GM12865 (cell line): ENCODE results near the gene ZNF511.

Experiments
- DNase-seq: peaks from one replicate; pipeline ENCODE4 v3.0.0; 2010; ENCODE audit warnings: low read depth
- H3K4me3 ChIP-seq: 2 replicates; pipeline ENCODE4 v1.5.1; 2011; ENCODE audit warnings: mild to moderate bottlenecking, low read depth, low read length, control low read depth
- CTCF ChIP-seq: IDR thresholded peaks from 2 replicates; pipeline ENCODE4 v1.5.1; 2011; ENCODE audit warnings: low read length, control low read depth, low read depth, inconsistent platforms; ENCODE audit not compliant: insufficient read depth; ENCODE audit errors: missing control alignments

ZNF511 gene

GRCh38 chr10:133283931-133284330, 24.8 kb upstream of the ZNF511 start:
- TF ChIP-seq CTCF: no peak
- H3K4me3 ChIP-seq: no peak overlapping the region
- DNase-seq: no peak

GRCh38 chr10:133285217-133285616, 23.5 kb upstream of the ZNF511 start:
- DNase-seq: no peak
- TF ChIP-seq CTCF: no peak
- H3K4me3 ChIP-seq: no peak overlapping the region

- no peak overlapping the region for H3K4me3 ChIP-seq
- TF ChIP-seq CTCF: no peak
- DNase-seq: no peak
These were observed 22.3 kb upstream of the ZNF511 start for GRCh38 chr10:133286366-133286765.

GRCh38 chr10:133287832-133288500, 20.7 kb upstream of the ZNF511 start:
- TF ChIP-seq CTCF: no peak
- DNase-seq: no peak

GRCh38 chr10:133289761-133290160, 19.0 kb upstream of the ZNF511 start:
- no peak for DNase-seq
- no peak for TF ChIP-seq CTCF
- no peak overlapping the region for H3K4me3 ChIP-seq

More at GRCh38 chr10:133287832-133288500, 20.7 kb upstream of the ZNF511 start:
- H3K4me3 ChIP-seq: no peak overlapping the region

GRCh38 chr10:133292919-133293809, 15.6 kb upstream of the ZNF511 start:
- TF ChIP-seq CTCF: no peak
- H3K4me3 ChIP-seq: no peak overlapping the region
- DNase-seq: no peak
